HCT116 (cell line): ENCODE data around the gene DHRS2. TPM values are rescaled to one million over a fixed set of nuclear protein-coding genes. Genes with fewer than 3 reads are reported as not detected.

Experiments
- ATAC-seq: fragments of 200-7000 bp; cut with Tn5 transposase; 2 replicates; pipeline ENCODE4 v1.9.1; 2020; ENCODE audit warnings: mild to moderate bottlenecking, moderate library complexity
- BruUV-seq: library from RNA; stranded (reverse); fragments of 400-500 nt; replicated peaks from 2 replicates; lab custom pipeline; 2021; lab: Mats Ljungman, UMichigan
- CTCF ChIA-PET: fragments of 300-600 bp; sonication (Branson Sonifier 250); formaldehyde crosslinking; loops from one replicate; lab custom pipeline; 2021; ENCODE audit warnings: antibody characterized with exemption; lab: Charles Lee
- POLR2A ChIA-PET: fragments of 300-600, 350-600 bp; sonication (Branson Sonifier 250); formaldehyde crosslinking; loops from one replicate; lab custom pipeline; 2021; ENCODE audit warnings: antibody characterized with exemption; lab: Charles Lee
- RAD21 ChIA-PET, 2 experiments: fragments of 300-600 bp; sonication (Branson Sonifier 250); formaldehyde crosslinking; loops; one replicate each; lab custom pipeline; 2023; ENCODE audit warnings: low total read pairs in 2 of 2; ENCODE audit not compliant: uncharacterized antibody in 2 of 2, unreplicated experiment in 2 of 2, low non-redundant PET in 1 of 2; lab: Charles Lee
- DNase-seq: peaks from one replicate; pipeline ENCODE4 v3.0.0-alpha.2; 2010; ENCODE audit warnings: low read depth, low spot score
- H2AFZ ChIP-seq: fragments of 200-600 bp; shearing (Covaris generic), sonication (generic); 2 replicates; pipeline ENCODE4 v1.6.1; 2017; ENCODE audit warnings: low read depth, mixed run types, mixed read lengths, antibody characterized with exemption, low read length; ENCODE audit not compliant: poor library complexity, severe bottlenecking
- H3K27ac ChIP-seq: 2 replicates; pipeline ENCODE4 v1.5.1; 2012; ENCODE audit warnings: low read depth, low read length
- H3K27me3 ChIP-seq: fragments of 200-600 bp; sonication (generic); 2 replicates; pipeline ENCODE4 v1.6.1; 2016; ENCODE audit warnings: mixed run types, low read length, mixed read lengths; ENCODE audit not compliant: insufficient read depth
- H3K36me3 ChIP-seq, 2 experiments: fragments of 200-500 bp in 1 of 2; fragments of 200-600 bp in 1 of 2; sonication (Bioruptor generic) in 1 of 2; sonication (generic) in 1 of 2; 2 replicates each; pipeline versions ENCODE4 v1.5.1 to v1.6.1; 2014 to 2016; ENCODE audit warnings: low read length in 2 of 2, inconsistent platforms in 1 of 2, mixed read lengths in 1 of 2, mixed run types in 1 of 2; ENCODE audit not compliant: insufficient read depth in 2 of 2, control insufficient read depth in 1 of 2
- H3K4me1 ChIP-seq, 2 experiments: fragments of 200-600 bp in 1 of 2; sonication (generic) in 1 of 2; 2 replicates each; pipeline versions ENCODE4 v1.5.1 to v1.6.1; 2012 to 2017; ENCODE audit warnings: low read length in 2 of 2, inconsistent platforms in 1 of 2, mild to moderate bottlenecking in 1 of 2, mixed read lengths in 1 of 2, mixed run types in 1 of 2, moderate library complexity in 1 of 2; ENCODE audit not compliant: insufficient read depth in 2 of 2, control insufficient read depth in 1 of 2
- H3K4me2 ChIP-seq: fragments of 200-600 bp; sonication (generic); 2 replicates; pipeline ENCODE4 v1.6.1; 2017; ENCODE audit warnings: mixed run types, low read length, mixed read lengths
- H3K4me3 ChIP-seq, 2 experiments: fragments of 200-600 bp in 1 of 2; sonication (generic) in 1 of 2; replicated peaks in 1 of 2; 2 replicates each; pipeline ENCODE4 v1.5.1; 2011 to 2016; ENCODE audit warnings: low read length in 2 of 2, control low read depth in 1 of 2, low read depth in 1 of 2, mild to moderate bottlenecking in 1 of 2, mixed read lengths in 1 of 2, mixed run types in 1 of 2
- H3K79me2 ChIP-seq: fragments of 200-600 bp; sonication (generic); 2 replicates; pipeline ENCODE4 v1.6.1; 2017; ENCODE audit warnings: mild to moderate bottlenecking, mixed run types, low read length, moderate library complexity, mixed read lengths; ENCODE audit not compliant: insufficient read depth
- H3K9ac ChIP-seq: fragments of 200-600 bp; sonication (generic); 2 replicates; pipeline ENCODE4 v1.6.1; 2016; ENCODE audit warnings: low read length, mixed read lengths
- H3K9me2 ChIP-seq: fragments of 200-600 bp; sonication (generic), shearing (Covaris generic); 2 replicates; pipeline ENCODE4 v1.6.1; 2017; ENCODE audit warnings: mixed run types, mild to moderate bottlenecking, moderate library complexity; ENCODE audit not compliant: insufficient read depth
- H3K9me3 ChIP-seq, 2 experiments: fragments of 200-500 bp in 1 of 2; fragments of 200-600 bp in 1 of 2; sonication (Bioruptor generic) in 1 of 2; sonication (generic) in 1 of 2; 2 replicates each; pipeline ENCODE4 v1.6.1; 2014 to 2017; ENCODE audit warnings: low read length in 2 of 2, mixed read lengths in 2 of 2, inconsistent platforms in 1 of 2, low read depth in 1 of 2, mild to moderate bottlenecking in 1 of 2, mixed run types in 1 of 2, moderate library complexity in 1 of 2; ENCODE audit not compliant: control insufficient read depth in 1 of 2, insufficient read depth in 1 of 2
- H4K20me1 ChIP-seq: fragments of 200-600 bp; sonication (generic), shearing (Covaris generic); 2 replicates; pipeline ENCODE4 v1.6.1; 2017; ENCODE audit warnings: mixed run types, mild to moderate bottlenecking, moderate library complexity; ENCODE audit not compliant: insufficient read depth
- CEBPB ChIP-seq: IDR thresholded peaks from 2 replicates; pipeline ENCODE4 v1.6.1; 2012; ENCODE audit warnings: low read depth
- CTCF ChIP-seq, 3 experiments: fragments of 200-600 bp in 1 of 3; sonication (generic) in 1 of 3; IDR thresholded peaks in 2 of 3; conservative IDR thresholded peaks in 1 of 3; 2 replicates each; pipeline ENCODE4 v1.5.1; 2012 to 2017; ENCODE audit warnings: low read depth in 2 of 3, low read length in 2 of 3, antibody characterized with exemption in 1 of 3, borderline replicate concordance in 1 of 3, control low read depth in 1 of 3, mild to moderate bottlenecking in 1 of 3, mixed read lengths in 1 of 3, mixed run types in 1 of 3, moderate library complexity in 1 of 3; ENCODE audit not compliant: insufficient read depth in 1 of 3
- EGR1 ChIP-seq: IDR thresholded peaks from 2 replicates; pipeline ENCODE4 v1.6.1; 2012; ENCODE audit warnings: low read depth
- ELF1 ChIP-seq: IDR thresholded peaks from 2 replicates; pipeline ENCODE4 v1.6.1; 2012; ENCODE audit warnings: low read depth, borderline replicate concordance
- EZH2 ChIP-seq: fragments of 200-600 bp; sonication (generic); IDR thresholded peaks from 2 replicates; pipeline ENCODE4 v1.6.1; 2017; ENCODE audit warnings: antibody characterized with exemption, mixed run types
- EZH2phosphoT487 ChIP-seq: fragments of 200-600 bp; IDR thresholded peaks from 2 replicates; pipeline ENCODE4 v1.6.1; 2018; ENCODE audit warnings: antibody characterized with exemption, borderline replicate concordance
- FOSL1 ChIP-seq: IDR thresholded peaks from 2 replicates; pipeline ENCODE4 v1.6.1; 2012; ENCODE audit warnings: low read depth
- JUND ChIP-seq: IDR thresholded peaks from 2 replicates; pipeline ENCODE4 v1.6.1; 2012
- MAX ChIP-seq: IDR thresholded peaks from 2 replicates; pipeline ENCODE4 v1.6.1; 2012
- POLR2AphosphoS5 ChIP-seq: IDR thresholded peaks from 2 replicates; pipeline ENCODE4 v1.6.1; 2011; ENCODE audit warnings: mild to moderate bottlenecking, low read depth, low read length, moderate library complexity
- RAD21 ChIP-seq: IDR thresholded peaks from 2 replicates; pipeline ENCODE4 v1.6.1; 2012; ENCODE audit warnings: low read depth, mild to moderate bottlenecking
- REST ChIP-seq: IDR thresholded peaks from 2 replicates; pipeline ENCODE4 v1.6.1; 2012; ENCODE audit warnings: low read depth
- SP1 ChIP-seq: IDR thresholded peaks from 2 replicates; pipeline ENCODE4 v1.6.1; 2012; ENCODE audit warnings: low read depth
- SRF ChIP-seq: IDR thresholded peaks from 2 replicates; pipeline ENCODE4 v1.6.1; 2012; ENCODE audit warnings: low read depth
- YY1 ChIP-seq: IDR thresholded peaks from 2 replicates; pipeline ENCODE4 v1.6.1; 2011; ENCODE audit warnings: low read length, low read depth, moderate library complexity, mild to moderate bottlenecking; ENCODE audit not compliant: insufficient replicate concordance; ENCODE audit errors: extremely low read depth
- ZBTB33 ChIP-seq: IDR thresholded peaks from 2 replicates; pipeline ENCODE4 v1.6.1; 2011; ENCODE audit warnings: mild to moderate bottlenecking, low read length, moderate library complexity; ENCODE audit not compliant: insufficient replicate concordance; ENCODE audit errors: extremely low read depth
- ZFX ChIP-seq: fragments of 450-650 bp; IDR thresholded peaks from 2 replicates; pipeline ENCODE4 v1.6.1; 2017
- ZNF274 ChIP-seq: fragments of 200-500 bp; sonication (Bioruptor generic); IDR thresholded peaks from 2 replicates; pipeline ENCODE4 v1.6.1; 2014; ENCODE audit warnings: mild to moderate bottlenecking, low read depth, low read length, inconsistent platforms
- intact Hi-C: fragments of 100-400 bp; cut with micrococcal nuclease; formaldehyde crosslinking; loops from 2 replicates; pipeline ENCODE4 v1.10.0; 2022
- total RNA-seq: library from RNA; stranded (reverse); gene quantifications from one replicate; pipeline ENCODE4 v1.2.1, GENCODE V29; 2021; ENCODE audit not compliant: unreplicated experiment
- TF ChIP-seq, protein P1 (sequence below): IDR thresholded peaks from 2 replicates; pipeline ENCODE4 v1.6.1; 2012

The DHRS2 gene
- total RNA-seq, 1 experiment from 2014 or later, result 10.0 TPM

DNA sequence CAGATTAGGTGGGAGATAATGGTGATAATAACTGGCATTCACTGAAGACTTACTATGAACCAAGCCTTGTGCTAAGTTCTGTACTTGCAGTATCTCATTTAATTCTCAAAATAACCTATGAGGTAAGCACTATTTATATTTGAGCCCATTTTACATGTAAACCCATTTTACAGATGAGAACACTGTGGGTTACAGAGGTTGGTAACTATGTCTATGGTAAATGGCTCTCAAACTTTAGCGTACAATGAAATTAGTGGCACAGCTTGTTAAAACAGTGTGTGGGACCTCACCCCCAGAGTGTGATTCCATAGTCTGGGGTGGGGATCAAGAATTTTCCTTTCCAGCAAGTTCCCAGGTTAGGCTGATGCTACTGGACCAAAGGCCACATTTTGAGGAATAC, 35.4 kb upstream of the DHRS2 start:
- CTCF ChIA-PET, result interaction anchor here (1.7 kb wide), 1 partner anchor 12 kb away, joined by 8 read pairs; no protein-coding TSS in a partner anchor
- no peaks in the 10 kb centered on the region for H3K9me3 ChIP-seq
- H3K4me2 ChIP-seq, result no peak overlapping the region
- H3K4me3 ChIP-seq, result no peak overlapping the region
- RAD21 ChIA-PET, result no interaction called here
- no TSS peak for BruUV-seq
- DNase-seq (no peak), ATAC-seq (no peak)
- no peaks in the 10 kb centered on the region for H3K9me2 ChIP-seq
- H3K27me3 ChIP-seq, result no peaks in the 10 kb centered on the region
- TF ChIP-seq POLR2AphosphoS5 (no peak), CEBPB (no peak), CTCF (IDR thresholded peaks at IDR 0.05 in 2 of 3, conservative IDR thresholded peaks at IDR 0.05 in 1 of 3; ENCODE audit: borderline replicate concordance in 1 of 3, insufficient read depth in 1 of 3, low read depth in 2 of 3, low read length in 2 of 3) (no peak), YY1 (no peak), RAD21 (no peak), EZH2phosphoT487 (no peak), SRF (no peak), MAX (no peak), ZFX (no peak), SP1 (no peak), ELF1 (no peak), ZNF274 (no peak), EGR1 (no peak), FOSL1 (no peak), REST (no peak), ZBTB33 (no peak), JUND (no peak), EZH2 (no peak)
- TF ChIP-seq, protein P1, sequence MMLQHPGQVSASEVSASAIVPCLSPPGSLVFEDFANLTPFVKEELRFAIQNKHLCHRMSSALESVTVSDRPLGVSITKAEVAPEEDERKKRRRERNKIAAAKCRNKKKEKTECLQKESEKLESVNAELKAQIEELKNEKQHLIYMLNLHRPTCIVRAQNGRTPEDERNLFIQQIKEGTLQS, result no peak
- no peak overlapping the region for H3K27ac ChIP-seq
- no peaks in the 10 kb centered on the region for H3K79me2 ChIP-seq
- H4K20me1 ChIP-seq, result no peaks in the 10 kb centered on the region
- H3K4me1 ChIP-seq, result peaks cover 0 to 6% of the 10 kb centered on the region in 2 experiments; a peak in 1 of 4 replicates
- no peaks in the 10 kb centered on the region for H3K36me3 ChIP-seq
- POLR2A ChIA-PET, result no interaction called here
- H3K9ac ChIP-seq, result no peak overlapping the region
- intact Hi-C loops, result no loop called here
- H2AFZ ChIP-seq, result no peak overlapping the region
